Muscle layer of colon (tissue), 2 donors: ENCODE data around the gene RALGAPB.

Source experiments
- H3K27ac ChIP-seq: one replicate; pipeline ENCODE4 v1.7.0; 2013; ENCODE audit warnings: low read depth, mild to moderate bottlenecking, low read length, moderate library complexity
- H3K27me3 ChIP-seq, 2 donors: one replicate each; pipeline ENCODE4 v1.7.0; 2013; ENCODE audit warnings: low read length in 2 of 2, mild to moderate bottlenecking in 2 of 2; ENCODE audit not compliant: insufficient read depth in 2 of 2, control insufficient read depth in 1 of 2
- H3K36me3 ChIP-seq: one replicate; pipeline ENCODE4 v1.7.0; 2013; ENCODE audit warnings: mild to moderate bottlenecking, low read length; ENCODE audit not compliant: insufficient read depth
- H3K4me1 ChIP-seq: one replicate; pipeline ENCODE4 v1.7.0; 2013; ENCODE audit warnings: mild to moderate bottlenecking, low read length; ENCODE audit not compliant: insufficient read depth
- H3K4me3 ChIP-seq, 2 donors: one replicate each; pipeline ENCODE4 v1.7.0; 2013; ENCODE audit warnings: low read length in 2 of 2, low read depth in 1 of 2, mild to moderate bottlenecking in 1 of 2, moderate library complexity in 1 of 2
- H3K9ac ChIP-seq: one replicate; pipeline ENCODE4 v1.7.0; 2013; ENCODE audit warnings: low read length
- H3K9me3 ChIP-seq: one replicate; pipeline ENCODE4 v1.7.0; 2013; ENCODE audit warnings: mild to moderate bottlenecking, low read length
- donor health status: abdominal sarcoma.
- donor health status: Adenocarcinoma of cecum.

RALGAPB gene

DNA sequence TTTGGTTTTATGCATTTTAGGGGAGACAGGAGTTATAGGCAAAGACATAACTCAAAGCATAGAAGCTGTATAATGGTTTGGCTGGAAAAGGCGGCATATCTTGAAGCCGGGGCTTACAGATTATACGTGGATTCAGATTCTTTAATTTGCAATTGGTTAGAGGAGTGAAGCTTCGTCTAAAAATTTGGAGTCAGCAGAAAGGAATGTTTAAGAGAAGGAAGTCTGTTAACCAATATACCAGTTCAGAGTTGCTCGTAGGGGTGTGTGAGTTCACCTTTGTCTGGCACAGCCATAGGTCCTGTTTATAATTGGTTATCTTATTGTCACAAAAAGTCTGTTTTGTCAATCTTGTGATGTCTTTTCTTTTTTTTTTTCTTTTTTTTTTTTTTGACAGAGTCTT lies 137.9 kb downstream of the RALGAPB start:
- Histone ChIP-seq H3K9ac (no peak overlapping the region), H3K36me3 (no peaks in the 10 kb centered on the region), H3K27ac (no peak overlapping the region)

DNA sequence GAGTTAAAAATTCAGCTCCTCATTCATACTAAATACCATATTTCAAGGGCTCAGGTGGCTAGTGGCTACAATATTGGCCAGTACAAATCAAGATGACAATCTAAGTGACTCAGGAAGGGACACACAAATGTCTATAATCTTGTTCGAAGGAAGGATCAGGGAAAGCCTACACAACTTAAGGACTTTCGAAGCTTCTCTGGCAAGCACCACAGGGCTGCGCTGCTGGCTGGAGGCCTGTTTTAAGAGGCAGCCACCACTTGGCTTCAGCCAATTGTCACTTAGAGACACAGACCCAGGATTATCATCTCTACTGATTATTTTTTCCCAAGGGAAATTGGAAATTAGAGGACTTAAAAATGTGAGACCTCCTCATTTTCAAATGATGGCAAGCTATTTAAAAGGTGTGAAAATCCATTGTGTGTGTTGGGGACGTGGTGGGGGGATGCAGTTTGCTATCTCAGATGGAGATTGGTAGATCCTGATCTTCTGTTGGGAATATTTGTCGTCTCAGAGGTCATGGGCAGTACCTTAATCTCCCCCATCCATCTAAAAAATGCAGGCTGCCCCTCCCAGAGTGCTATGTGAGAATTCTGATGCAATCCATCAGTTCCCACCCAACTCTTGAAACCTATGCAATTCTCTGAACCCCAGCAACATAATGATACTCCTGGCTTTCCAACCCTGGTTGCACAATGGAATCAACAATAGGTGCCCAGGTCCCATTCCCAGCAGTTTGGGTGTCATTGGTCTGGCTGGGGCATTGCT lies 140.3 kb downstream of the RALGAPB start:
- H3K9me3 ChIP-seq = no peaks in the 10 kb centered on the region
- no peak overlapping the region for H3K4me3 ChIP-seq
- H3K27me3 ChIP-seq = peaks cover 4 to 7% of the 10 kb centered on the region in 2 donors
- H3K36me3 ChIP-seq = no peaks in the 10 kb centered on the region
- H3K27ac ChIP-seq = no peak overlapping the region
- no peaks in the 10 kb centered on the region for H3K4me1 ChIP-seq
- H3K9ac ChIP-seq = no peak overlapping the region

More for the DNA sequence above, 137.9 kb downstream of the RALGAPB start:
- Histone ChIP-seq H3K4me1 (no peaks in the 10 kb centered on the region), H3K27me3 (peaks cover 0 to 7% of the 10 kb centered on the region in 2 donors), H3K9me3 (no peaks in the 10 kb centered on the region), H3K4me3 (no peak overlapping the region)

DNA sequence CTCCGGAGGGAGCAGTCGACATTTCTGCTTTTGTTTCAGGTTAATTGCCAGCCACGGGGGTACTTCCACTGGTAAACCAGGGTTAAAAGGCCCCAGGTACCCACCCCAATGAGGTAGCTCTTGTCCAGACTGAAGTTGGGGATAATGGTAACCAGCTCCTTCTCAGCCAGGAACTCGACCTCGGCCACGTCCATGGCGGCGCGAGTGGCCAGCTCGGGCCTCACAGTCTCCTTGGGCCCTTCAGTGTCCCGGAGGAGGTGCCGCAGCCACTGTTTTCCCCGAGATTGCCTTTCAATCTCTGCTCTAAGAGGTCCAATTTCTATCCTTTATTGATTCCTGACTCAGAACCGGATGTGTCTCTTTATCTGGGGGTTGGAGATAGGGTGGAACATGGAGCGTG lies 142.6 kb downstream of the RALGAPB start:
- Histone ChIP-seq H3K36me3 (no peaks in the 10 kb centered on the region), H3K9me3 (no peaks in the 10 kb centered on the region), H3K27me3 (peaks cover 4 to 7% of the 10 kb centered on the region in 2 donors), H3K4me3 (no peak overlapping the region), H3K27ac (no peak overlapping the region), H3K4me1 (no peaks in the 10 kb centered on the region), H3K9ac (no peak overlapping the region)

DNA sequence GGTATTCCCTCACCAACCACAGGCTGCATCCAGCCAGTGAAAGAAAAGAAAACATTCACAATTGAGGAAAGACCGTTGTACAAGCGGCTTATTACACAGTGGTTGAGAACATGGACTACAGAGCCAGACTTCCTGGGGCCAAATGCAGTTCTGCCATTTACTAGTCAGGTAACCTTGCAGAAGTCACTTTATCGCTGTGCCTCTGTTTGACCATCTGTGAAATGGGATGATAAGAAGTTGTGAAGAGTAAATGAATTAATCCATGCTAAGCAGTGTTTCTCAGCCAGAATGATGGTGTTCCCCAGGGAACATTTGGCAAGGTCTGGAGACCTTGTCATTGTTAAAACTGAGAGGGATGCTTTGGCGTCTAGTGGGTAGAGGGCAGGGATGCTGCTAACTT lies 143.8 kb downstream of the RALGAPB start:
- H3K9ac ChIP-seq = no peak overlapping the region
- no peak overlapping the region for H3K27ac ChIP-seq
- no peaks in the 10 kb centered on the region for H3K4me1 ChIP-seq
- no peaks in the 10 kb centered on the region for H3K9me3 ChIP-seq
- H3K27me3 ChIP-seq = peaks cover 4 to 7% of the 10 kb centered on the region in 2 donors
- no peaks in the 10 kb centered on the region for H3K36me3 ChIP-seq
- no peak overlapping the region for H3K4me3 ChIP-seq

DNA sequence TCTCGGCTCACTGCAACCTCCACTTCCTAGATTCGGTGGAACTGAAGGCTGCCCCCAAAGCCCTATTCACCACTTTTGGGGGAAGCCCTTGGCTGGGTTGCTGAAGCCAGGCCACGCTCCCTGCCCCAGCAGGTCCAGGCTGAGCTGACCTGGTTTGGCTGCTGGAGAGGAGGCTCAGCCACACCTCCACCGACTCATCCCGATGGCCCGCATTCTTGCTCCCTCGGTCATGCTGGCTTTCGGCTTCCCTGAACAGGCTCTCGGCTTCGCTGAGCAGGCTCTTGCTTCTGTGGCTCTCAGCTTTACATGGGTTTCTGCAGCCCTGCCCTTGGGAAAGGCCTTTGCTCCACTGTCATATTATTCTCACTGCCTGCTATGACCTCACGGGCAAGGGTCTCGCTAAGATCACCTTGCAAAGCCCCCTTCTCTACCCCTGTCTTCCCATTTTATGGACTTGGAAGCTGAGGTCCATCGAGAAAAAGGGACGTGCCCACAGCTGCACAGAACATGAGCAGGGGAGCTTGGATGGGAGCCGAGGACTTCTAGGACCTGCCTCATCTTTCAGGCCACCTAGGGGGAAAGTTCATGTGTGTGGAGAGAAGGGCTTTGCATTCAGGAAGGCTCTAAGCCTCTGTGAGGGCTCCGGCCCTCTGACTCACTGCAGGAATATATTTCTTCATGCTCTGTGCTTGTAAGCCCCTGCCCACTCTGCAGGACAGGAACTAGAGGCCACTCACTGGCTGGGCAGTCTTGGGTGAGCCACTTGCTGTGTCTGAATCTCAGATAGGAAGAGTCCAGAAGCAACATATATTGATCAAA lies 144.6 kb downstream of the RALGAPB start:
- Histone ChIP-seq H3K27me3 (peaks cover 4 to 7% of the 10 kb centered on the region in 2 donors), H3K27ac (no peak overlapping the region), H3K36me3 (no peaks in the 10 kb centered on the region)

DNA sequence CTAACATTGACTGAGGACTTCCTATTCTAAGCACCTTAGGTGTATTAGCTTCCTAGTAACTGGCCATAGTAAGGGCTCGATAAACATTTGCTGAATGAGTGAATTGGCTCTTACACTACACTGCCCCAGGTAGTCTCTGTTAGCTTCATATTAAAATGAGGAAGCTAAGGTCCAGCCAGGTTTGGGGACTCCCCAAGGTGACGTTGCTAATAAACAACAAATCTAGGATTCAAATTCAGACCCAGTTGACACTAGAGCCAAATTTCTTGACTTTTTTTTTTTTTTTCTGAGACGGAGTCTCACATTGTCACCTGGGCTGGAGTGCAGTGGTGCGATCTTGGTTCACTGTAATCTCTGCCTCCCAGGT lies 145.2 kb downstream of the RALGAPB start:
- Histone ChIP-seq H3K4me3 (no peak overlapping the region), H3K27me3 (peaks cover 4 to 7% of the 10 kb centered on the region in 2 donors), H3K9ac (no peak overlapping the region), H3K36me3 (no peaks in the 10 kb centered on the region), H3K9me3 (no peaks in the 10 kb centered on the region), H3K27ac (no peak overlapping the region), H3K4me1 (no peaks in the 10 kb centered on the region)

More for the DNA sequence above, 144.6 kb downstream of the RALGAPB start:
- Histone ChIP-seq H3K4me1 (no peaks in the 10 kb centered on the region), H3K9me3 (no peaks in the 10 kb centered on the region), H3K9ac (no peak overlapping the region), H3K4me3 (no peak overlapping the region)

DNA sequence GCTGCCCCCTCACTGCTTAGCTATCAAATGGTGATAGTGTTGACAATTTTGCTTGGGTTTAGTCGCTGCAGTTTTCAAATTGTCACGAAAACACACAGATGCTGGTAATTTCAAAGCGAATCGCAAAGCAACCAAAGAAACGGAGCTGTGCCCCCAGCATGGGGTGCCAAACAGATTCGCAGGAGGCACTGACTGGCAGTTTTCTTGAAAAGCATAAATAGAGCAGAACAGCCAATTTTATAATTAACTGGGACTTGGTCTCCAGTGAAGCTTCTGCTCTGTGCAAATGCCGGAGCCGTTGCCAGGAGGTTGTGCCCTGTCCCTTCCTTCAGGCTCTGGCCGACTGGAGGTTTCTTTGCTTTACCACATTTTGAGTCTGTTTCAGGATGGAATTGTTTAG lies 147.8 kb downstream of the RALGAPB start:
- no peaks in the 10 kb centered on the region for H3K36me3 ChIP-seq
- no peak overlapping the region for H3K27ac ChIP-seq
- H3K27me3 ChIP-seq = peaks cover 0 to 7% of the 10 kb centered on the region in 2 donors
- H3K4me1 ChIP-seq = no peaks in the 10 kb centered on the region
- H3K9ac ChIP-seq = no peak overlapping the region
- no peaks in the 10 kb centered on the region for H3K9me3 ChIP-seq
- no peak overlapping the region for H3K4me3 ChIP-seq

DNA sequence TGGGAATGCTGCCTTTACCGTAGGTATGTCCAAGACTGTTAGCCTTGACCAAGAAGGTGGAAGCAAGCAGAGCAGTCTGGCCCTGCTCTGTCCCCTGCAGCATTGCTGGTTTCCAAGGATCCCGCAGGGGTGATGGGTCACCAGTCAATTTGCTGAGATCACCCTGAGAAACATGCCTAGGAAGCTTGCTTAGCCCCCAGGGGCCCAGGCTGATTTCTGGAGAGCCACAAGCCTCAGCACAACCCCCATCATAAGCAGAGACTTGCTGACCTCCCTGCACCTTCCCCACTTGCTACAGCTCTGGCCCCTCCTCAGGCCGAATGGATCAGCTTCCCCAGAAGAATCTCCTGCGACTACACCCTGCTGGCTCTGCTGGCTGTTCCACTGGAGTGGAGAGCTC lies 150.4 kb downstream of the RALGAPB start:
- no peak overlapping the region for H3K4me3 ChIP-seq
- peaks cover 0 to 3% of the 10 kb centered on the region in 2 donors for H3K27me3 ChIP-seq
- H3K9ac ChIP-seq = no peak overlapping the region
- H3K36me3 ChIP-seq = no peaks in the 10 kb centered on the region
- H3K4me1 ChIP-seq = no peaks in the 10 kb centered on the region
- H3K9me3 ChIP-seq = no peaks in the 10 kb centered on the region
- H3K27ac ChIP-seq = no peak overlapping the region

DNA sequence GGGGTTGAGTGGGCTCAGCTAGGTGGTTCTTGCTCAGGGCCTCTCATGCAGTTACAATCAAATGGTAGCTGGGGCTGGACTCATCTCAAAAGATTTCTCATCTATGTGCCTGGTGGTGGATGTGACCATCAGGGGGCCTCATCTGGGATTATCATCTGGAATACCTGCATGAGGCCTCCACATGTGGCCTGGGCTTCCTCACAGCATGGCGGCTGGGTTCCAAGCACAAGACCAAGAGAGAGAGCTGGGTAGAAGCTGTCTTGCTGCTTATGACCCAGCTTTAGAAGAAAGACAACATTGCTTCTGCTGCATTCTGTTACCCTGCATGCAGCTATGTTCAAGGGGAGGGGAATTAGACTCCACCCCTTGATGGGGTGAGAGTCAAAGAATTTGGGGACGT lies 151.4 kb downstream of the RALGAPB start:
- no peak overlapping the region for H3K9ac ChIP-seq
- H3K27ac ChIP-seq = no peak overlapping the region
- no peaks in the 10 kb centered on the region for H3K36me3 ChIP-seq
- no peaks in the 10 kb centered on the region for H3K9me3 ChIP-seq
- H3K4me1 ChIP-seq = no peaks in the 10 kb centered on the region
- no peak overlapping the region for H3K4me3 ChIP-seq
- H3K27me3 ChIP-seq = peaks cover 0 to 3% of the 10 kb centered on the region in 2 donors

DNA sequence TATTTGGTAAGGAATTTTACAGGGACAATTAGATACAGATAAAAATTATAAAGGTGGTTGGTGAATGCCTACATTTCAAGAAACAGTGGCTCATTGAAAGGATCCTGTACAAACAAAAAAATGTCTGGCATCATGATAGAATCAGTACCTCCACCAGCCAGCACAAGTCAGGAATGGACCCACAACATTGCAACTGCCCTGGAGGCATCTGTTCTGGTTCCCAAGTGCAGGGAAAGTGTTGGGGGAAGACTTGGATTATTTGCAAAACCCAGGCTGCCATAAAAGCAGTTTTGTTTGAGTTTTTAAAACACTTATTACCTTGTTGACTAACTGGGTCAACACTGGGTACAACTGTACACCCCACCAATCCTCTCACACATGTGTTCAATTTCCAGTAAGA lies 153.3 kb downstream of the RALGAPB start:
- H3K27ac ChIP-seq = no peak overlapping the region
- no peak overlapping the region for H3K9ac ChIP-seq
- no peaks in the 10 kb centered on the region for H3K36me3 ChIP-seq
- no peaks in the 10 kb centered on the region for H3K4me1 ChIP-seq
- peaks cover 0 to 3% of the 10 kb centered on the region in 2 donors for H3K27me3 ChIP-seq
- no peaks in the 10 kb centered on the region for H3K9me3 ChIP-seq
- H3K4me3 ChIP-seq = no peak overlapping the region

DNA sequence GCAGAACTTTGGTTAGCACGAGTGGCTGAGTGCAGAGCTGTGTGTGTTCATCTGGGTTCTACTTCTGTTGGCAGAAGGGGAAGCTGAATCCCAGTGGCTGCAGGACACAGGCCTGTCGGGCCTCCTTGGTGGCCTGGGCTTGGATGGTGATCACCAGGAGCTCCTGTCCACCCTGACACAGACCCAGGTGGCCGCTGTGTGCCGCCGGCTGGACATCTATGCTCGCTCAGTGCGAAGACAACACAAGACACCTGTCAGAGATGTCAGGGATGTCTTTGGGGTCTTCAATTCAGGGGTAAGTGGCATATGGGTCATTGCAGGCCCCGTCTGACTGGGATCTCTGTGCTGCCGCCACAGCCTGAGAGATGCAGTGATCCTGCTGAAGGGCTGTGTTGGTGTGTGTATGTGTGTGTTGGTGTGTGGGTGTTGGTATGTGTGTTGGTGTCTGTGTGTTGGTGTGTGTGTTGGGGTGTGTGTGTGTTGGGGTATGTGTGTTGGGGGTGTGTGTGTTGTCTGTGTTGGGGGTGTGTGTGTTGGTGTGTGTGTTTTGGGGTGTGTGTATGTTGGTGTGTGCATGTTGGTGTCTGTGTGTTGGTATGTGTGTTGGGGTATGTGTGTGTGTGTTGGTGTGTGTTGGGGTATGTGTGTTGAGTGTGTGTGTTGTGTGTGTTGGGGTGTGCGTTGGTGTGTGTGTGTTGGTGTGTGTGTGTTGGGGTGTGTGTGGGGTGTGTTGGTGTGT lies 154.4 kb downstream of the RALGAPB start:
- Histone ChIP-seq H3K36me3 (no peaks in the 10 kb centered on the region), H3K9ac (no peak overlapping the region), H3K9me3 (no peaks in the 10 kb centered on the region), H3K4me3 (no peak overlapping the region), H3K27ac (no peak overlapping the region), H3K4me1 (no peaks in the 10 kb centered on the region), H3K27me3 (peaks cover 0 to 3% of the 10 kb centered on the region in 2 donors)
